ENCODE measurements around the gene AVL9. TPM values are rescaled to one million over a fixed set of nuclear protein-coding genes. Genes with fewer than 3 reads are reported as not detected.
"Not testable (repeated sequence)": the region's sequence is repeated elsewhere in the genome, so short reads cannot be mapped to it uniquely, and the experiment has no call there.

Gene AVL9
- total RNA-seq, 1 donor from 2014 or later, result 78.3 TPM

DNA sequence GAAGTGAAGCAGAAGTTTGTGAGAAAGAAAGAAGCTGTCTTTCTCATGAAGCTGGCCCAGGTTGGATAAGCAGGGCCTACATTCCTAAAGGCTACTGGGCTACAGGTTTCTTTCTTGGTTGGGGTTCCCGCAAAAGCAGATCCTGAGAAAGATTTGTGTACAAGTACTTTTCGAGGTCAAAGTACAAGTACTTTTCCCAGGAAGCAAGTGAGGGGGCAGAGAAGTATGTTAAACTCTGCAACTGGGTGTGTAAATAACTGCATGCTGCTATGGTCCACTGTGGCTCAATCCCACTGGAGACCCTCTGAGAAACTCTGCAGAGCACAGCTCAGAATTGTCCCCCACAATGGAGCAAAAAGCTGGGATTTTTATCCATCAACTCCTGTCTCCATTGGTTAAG is 33.8 kb upstream of the AVL9 start:
- Histone ChIP-seq H3K9me3 (no peaks in the 10 kb centered on the region), H3K27ac (no peak overlapping the region), H3K4me3 (no peak overlapping the region), H3K36me3 (no peaks in the 10 kb centered on the region), H3K27me3 (no peaks in the 10 kb centered on the region), H3K4me1 (no peaks in the 10 kb centered on the region)
- no peak for TF ChIP-seq CTCF (IDR thresholded peaks at IDR 0.05)
- intact Hi-C loops (cut with DNase I), result no loop called here
- DNase-seq (ENCODE audit: low spot score in 2 of 2), result no peak

GRCh38 chr7:32462451-32462850 is 32.8 kb upstream of the AVL9 start:
- Histone ChIP-seq H3K9me3 (no peaks in the 10 kb centered on the region), H3K27ac (no peak overlapping the region), H3K4me3 (no peak overlapping the region), H3K27me3 (no peaks in the 10 kb centered on the region), H3K4me1 (no peaks in the 10 kb centered on the region), H3K36me3 (no peaks in the 10 kb centered on the region)
- no peak for TF ChIP-seq CTCF (IDR thresholded peaks at IDR 0.05)
- intact Hi-C loops (cut with DNase I), result no loop called here
- no peak for DNase-seq (ENCODE audit: low spot score in 2 of 2)

DNA sequence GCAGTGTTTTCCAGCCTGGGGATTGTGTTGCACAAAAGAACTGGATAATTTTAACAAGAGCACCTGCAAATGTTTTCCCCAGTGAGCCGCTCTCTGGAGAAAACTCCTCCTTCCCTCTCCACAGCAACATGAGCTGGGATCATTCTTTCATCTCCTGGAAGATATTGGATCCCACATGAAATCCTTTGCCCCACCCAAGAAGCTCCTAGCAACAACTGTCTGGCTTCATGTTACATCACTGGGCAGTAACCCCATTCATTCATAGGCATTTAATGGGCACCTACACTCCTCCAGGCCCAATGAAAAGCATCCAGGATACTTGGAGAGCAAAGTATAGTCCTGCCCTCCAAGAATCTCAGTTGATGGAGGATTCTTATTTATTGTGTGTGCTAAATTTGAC is 32.3 kb upstream of the AVL9 start:
- no peak for TF ChIP-seq CTCF (IDR thresholded peaks at IDR 0.05)
- H3K27me3 ChIP-seq, result no peaks in the 10 kb centered on the region
- intact Hi-C loops (cut with DNase I), result no loop called here
- H3K9me3 ChIP-seq, result no peaks in the 10 kb centered on the region
- no peaks in the 10 kb centered on the region for H3K4me1 ChIP-seq
- no peak overlapping the region for H3K4me3 ChIP-seq
- no peak overlapping the region for H3K27ac ChIP-seq
- no peak for DNase-seq (ENCODE audit: low spot score in 2 of 2)
- no peaks in the 10 kb centered on the region for H3K36me3 ChIP-seq

- H3K27me3 ChIP-seq, result not testable (repeated sequence)
Measured at GRCh38 chr7:32464641-32465416, 30.5 kb upstream of the AVL9 start.

GRCh38 chr7:32470004-32470403 is 25.3 kb upstream of the AVL9 start:
- H3K36me3 ChIP-seq; DNase-seq (ENCODE audit: low spot score in 2 of 2); H3K27ac ChIP-seq; H3K4me1 ChIP-seq; H3K4me3 ChIP-seq; intact Hi-C loops (cut with DNase I); H3K27me3 ChIP-seq; H3K9me3 ChIP-seq: not testable (repeated sequence)

More at GRCh38 chr7:32464641-32465416, 30.5 kb upstream of the AVL9 start:
- H3K36me3 ChIP-seq; H3K4me3 ChIP-seq; H3K27ac ChIP-seq; intact Hi-C loops (cut with DNase I); DNase-seq (ENCODE audit: low spot score in 2 of 2); H3K4me1 ChIP-seq; H3K9me3 ChIP-seq: not testable (repeated sequence)

GRCh38 chr7:32470871-32471270 is 24.4 kb upstream of the AVL9 start:
- no peaks in the 10 kb centered on the region for H3K9me3 ChIP-seq
- H3K36me3 ChIP-seq, result no peaks in the 10 kb centered on the region
- no peaks in the 10 kb centered on the region for H3K27me3 ChIP-seq
- intact Hi-C loops (cut with DNase I), result no loop called here
- no peak for TF ChIP-seq CTCF (IDR thresholded peaks at IDR 0.05)
- no peak overlapping the region for H3K4me3 ChIP-seq
- H3K4me1 ChIP-seq, result no peaks in the 10 kb centered on the region
- H3K27ac ChIP-seq, result no peak overlapping the region
- DNase-seq (ENCODE audit: low spot score in 2 of 2), result no peak

DNA sequence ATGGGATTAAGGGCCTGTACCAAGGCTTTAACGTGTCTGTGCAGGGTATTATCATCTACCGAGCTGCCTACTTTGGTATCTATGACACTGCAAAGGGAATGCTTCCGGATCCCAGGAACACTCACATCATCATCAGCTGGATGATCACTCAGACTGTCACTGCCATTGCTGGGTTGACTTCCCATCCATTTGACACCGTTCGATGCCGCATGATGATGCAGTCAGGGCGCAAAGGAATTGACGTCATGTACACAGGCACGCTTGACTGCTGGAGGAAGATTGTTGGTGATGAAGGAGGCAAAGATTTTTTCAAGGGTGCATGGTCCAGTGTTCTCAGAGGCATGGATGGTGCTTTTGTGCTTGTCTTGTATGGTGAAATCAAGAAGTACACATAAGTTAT is 23.3 kb upstream of the AVL9 start:
- Histone ChIP-seq H3K4me3 (no peak overlapping the region), H3K9me3 (no peaks in the 10 kb centered on the region), H3K27ac (no peak overlapping the region), H3K4me1 (no peaks in the 10 kb centered on the region), H3K36me3 (no peaks in the 10 kb centered on the region), H3K27me3 (no peaks in the 10 kb centered on the region)
- TF ChIP-seq CTCF (IDR thresholded peaks at IDR 0.05), result no peak
- no peak for DNase-seq (ENCODE audit: low spot score in 2 of 2)
- intact Hi-C loops (cut with DNase I), result no loop called here
